ENCODE results near the gene COPS2. TPM values are rescaled to one million over a fixed set of nuclear protein-coding genes. Genes with fewer than 3 reads are reported as not detected.

Gene COPS2
- total RNA-seq, 6 experiments from 2014 or later = 23.1 to 38.9 (median 29.5) TPM

- peaks cover 0 to 7% (median 0%) of the 10 kb centered on the region in 4 donors for H3K4me1 ChIP-seq
- H3K36me3 ChIP-seq = no peaks in the 10 kb centered on the region
- 77% methylated on average over 2 of the region's 2 CpGs for WGBS (ENCODE audit: insufficient coverage, low coverage, low lambda C conversion rate, missing lambda C conversion rate)
- no peak overlapping the region for H3K27ac ChIP-seq
- DNase-seq (no peak), ATAC-seq (no peak)
- intact Hi-C loops (cut with DNase I) = no loop called here
- H3K27me3 ChIP-seq = no peaks in the 10 kb centered on the region
- H3K9me3 ChIP-seq = no peaks in the 10 kb centered on the region
- TF ChIP-seq, protein P1, sequence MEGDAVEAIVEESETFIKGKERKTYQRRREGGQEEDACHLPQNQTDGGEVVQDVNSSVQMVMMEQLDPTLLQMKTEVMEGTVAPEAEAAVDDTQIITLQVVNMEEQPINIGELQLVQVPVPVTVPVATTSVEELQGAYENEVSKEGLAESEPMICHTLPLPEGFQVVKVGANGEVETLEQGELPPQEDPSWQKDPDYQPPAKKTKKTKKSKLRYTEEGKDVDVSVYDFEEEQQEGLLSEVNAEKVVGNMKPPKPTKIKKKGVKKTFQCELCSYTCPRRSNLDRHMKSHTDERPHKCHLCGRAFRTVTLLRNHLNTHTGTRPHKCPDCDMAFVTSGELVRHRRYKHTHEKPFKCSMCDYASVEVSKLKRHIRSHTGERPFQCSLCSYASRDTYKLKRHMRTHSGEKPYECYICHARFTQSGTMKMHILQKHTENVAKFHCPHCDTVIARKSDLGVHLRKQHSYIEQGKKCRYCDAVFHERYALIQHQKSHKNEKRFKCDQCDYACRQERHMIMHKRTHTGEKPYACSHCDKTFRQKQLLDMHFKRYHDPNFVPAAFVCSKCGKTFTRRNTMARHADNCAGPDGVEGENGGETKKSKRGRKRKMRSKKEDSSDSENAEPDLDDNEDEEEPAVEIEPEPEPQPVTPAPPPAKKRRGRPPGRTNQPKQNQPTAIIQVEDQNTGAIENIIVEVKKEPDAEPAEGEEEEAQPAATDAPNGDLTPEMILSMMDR (IDR thresholded peaks at IDR 0.05) = no peak
- TF ChIP-seq POLR2A (IDR thresholded peaks at IDR 0.05) = no peak
- no peak overlapping the region for H3K4me3 ChIP-seq
These were observed 36.5 kb upstream of the COPS2 start for GRCh38 chr15:49191892-49192291.

- Histone ChIP-seq H3K27me3 (no peaks in the 10 kb centered on the region), H3K27ac (no peak overlapping the region), H3K36me3 (no peaks in the 10 kb centered on the region), H3K4me1 (no peaks in the 10 kb centered on the region), H3K4me3 (no peak overlapping the region), H3K9me3 (no peaks in the 10 kb centered on the region)
- TF ChIP-seq, protein P1 (IDR thresholded peaks at IDR 0.05) = no peak
- TF ChIP-seq POLR2A (IDR thresholded peaks at IDR 0.05) = no peak
- WGBS (ENCODE audit: insufficient coverage, low coverage, low lambda C conversion rate, missing lambda C conversion rate) = 63% methylated on average over 2 of the region's 2 CpGs
- ATAC-seq (peak in 1 of 4 donors; percentile 16), DNase-seq (no peak)
- intact Hi-C loops (cut with DNase I) = no loop called here
These were observed 35.2 kb upstream of the COPS2 start for GRCh38 chr15:49190586-49190985.

- no peaks in the 10 kb centered on the region for H3K4me1 ChIP-seq
- no peak overlapping the region for H3K27ac ChIP-seq
- intact Hi-C loops (cut with DNase I) = no loop called here
- no peak for ATAC-seq
- no peaks in the 10 kb centered on the region for H3K36me3 ChIP-seq
- TF ChIP-seq, protein P1 (IDR thresholded peaks at IDR 0.05) = no peak
- no peak for TF ChIP-seq POLR2A (IDR thresholded peaks at IDR 0.05)
- H3K27me3 ChIP-seq = no peaks in the 10 kb centered on the region
- H3K4me3 ChIP-seq = no peak overlapping the region
- DNase-seq = no peak
- 92% methylated on average over 2 of the region's 2 CpGs for WGBS (ENCODE audit: insufficient coverage, low coverage, low lambda C conversion rate, missing lambda C conversion rate)
- H3K9me3 ChIP-seq = no peaks in the 10 kb centered on the region
These were observed 34.2 kb upstream of the COPS2 start for GRCh38 chr15:49189631-49190030.

- H3K27ac ChIP-seq = no peak overlapping the region
- no peaks in the 10 kb centered on the region for H3K9me3 ChIP-seq
- no peaks in the 10 kb centered on the region for H3K27me3 ChIP-seq
- no peak overlapping the region for H3K4me3 ChIP-seq
- ATAC-seq (no peak), DNase-seq (no peak)
- no peaks in the 10 kb centered on the region for H3K4me1 ChIP-seq
- TF ChIP-seq, protein P1 (IDR thresholded peaks at IDR 0.05) = no peak
- no peak for TF ChIP-seq POLR2A (IDR thresholded peaks at IDR 0.05)
- intact Hi-C loops (cut with DNase I) = no loop called here
- WGBS (ENCODE audit: insufficient coverage, low coverage, low lambda C conversion rate, missing lambda C conversion rate) = 94% methylated on average over 2 of the region's 2 CpGs
- H3K36me3 ChIP-seq = no peaks in the 10 kb centered on the region
These were observed 33.5 kb upstream of the COPS2 start for GRCh38 chr15:49188933-49189332.

All from right lobe of liver (tissue), 6 donors.